ENCODE measurements around the gene SHISA6. TPM values are rescaled to one million over a fixed set of nuclear protein-coding genes. Genes with fewer than 3 reads are reported as not detected.

The SHISA6 gene
- total RNA-seq, 1 donor from 2014 or later: not detected

GRCh38 chr17:11559601-11560000, 318.6 kb downstream of the SHISA6 start:
- no peak overlapping the region for H3K27ac Mint-ChIP-seq (ENCODE audit: unreplicated experiment)
- no peak overlapping the region for H3K4me3 Mint-ChIP-seq (ENCODE audit: unreplicated experiment)

GRCh38 chr17:11561281-11561680, 320.3 kb downstream of the SHISA6 start:
- no peak for TF ChIP-seq CTCF (IDR thresholded peaks at IDR 0.05)
- no peak overlapping the region for H3K27ac Mint-ChIP-seq (ENCODE audit: unreplicated experiment)
- no peaks in the 10 kb centered on the region for H3K4me1 Mint-ChIP-seq (ENCODE audit: unreplicated experiment)
- H3K9me3 Mint-ChIP-seq (ENCODE audit: unreplicated experiment): peaks cover 41% of the 10 kb centered on the region
- no peak for DNase-seq (ENCODE audit: extremely low spot score, unreplicated experiment)
- H3K36me3 Mint-ChIP-seq (ENCODE audit: unreplicated experiment): no peaks in the 10 kb centered on the region
- H3K27me3 Mint-ChIP-seq (ENCODE audit: unreplicated experiment): no peaks in the 10 kb centered on the region
- H3K4me3 Mint-ChIP-seq (ENCODE audit: unreplicated experiment): no peak overlapping the region

More at GRCh38 chr17:11559601-11560000, 318.6 kb downstream of the SHISA6 start:
- peaks cover 45% of the 10 kb centered on the region for H3K9me3 Mint-ChIP-seq (ENCODE audit: unreplicated experiment)
- TF ChIP-seq CTCF (IDR thresholded peaks at IDR 0.05): no peak
- no peaks in the 10 kb centered on the region for H3K27me3 Mint-ChIP-seq (ENCODE audit: unreplicated experiment)
- H3K36me3 Mint-ChIP-seq (ENCODE audit: unreplicated experiment): no peaks in the 10 kb centered on the region
- no peaks in the 10 kb centered on the region for H3K4me1 Mint-ChIP-seq (ENCODE audit: unreplicated experiment)
- no peak for DNase-seq (ENCODE audit: extremely low spot score, unreplicated experiment)

GRCh38 chr17:11561702-11562101, 320.7 kb downstream of the SHISA6 start:
- Mint-ChIP-seq H3K4me3 (ENCODE audit: unreplicated experiment) (no peak overlapping the region), H3K27me3 (ENCODE audit: unreplicated experiment) (no peaks in the 10 kb centered on the region), H3K4me1 (ENCODE audit: unreplicated experiment) (no peaks in the 10 kb centered on the region), H3K36me3 (ENCODE audit: unreplicated experiment) (no peaks in the 10 kb centered on the region), H3K27ac (ENCODE audit: unreplicated experiment) (no peak overlapping the region), H3K9me3 (ENCODE audit: unreplicated experiment) (peaks cover 41% of the 10 kb centered on the region)
- no peak for DNase-seq (ENCODE audit: extremely low spot score, unreplicated experiment)
- TF ChIP-seq CTCF (IDR thresholded peaks at IDR 0.05): no peak

- Mint-ChIP-seq H3K27ac (ENCODE audit: unreplicated experiment) (no peak overlapping the region), H3K4me3 (ENCODE audit: unreplicated experiment) (no peak overlapping the region), H3K27me3 (ENCODE audit: unreplicated experiment) (no peaks in the 10 kb centered on the region)
Observed at GRCh38 chr17:11564589-11565380, 323.8 kb downstream of the SHISA6 start.

More at GRCh38 chr17:11564589-11565380, 323.8 kb downstream of the SHISA6 start:
- no peak for TF ChIP-seq CTCF (IDR thresholded peaks at IDR 0.05)
- H3K9me3 Mint-ChIP-seq (ENCODE audit: unreplicated experiment): peaks cover 44% of the 10 kb centered on the region
- no peak for DNase-seq (ENCODE audit: extremely low spot score, unreplicated experiment)
- H3K36me3 Mint-ChIP-seq (ENCODE audit: unreplicated experiment): no peaks in the 10 kb centered on the region
- no peaks in the 10 kb centered on the region for H3K4me1 Mint-ChIP-seq (ENCODE audit: unreplicated experiment)

Data from osteocyte (in vitro differentiated cells).